Measurements from ENCODE around the gene COX18.

COX18 gene

DNA sequence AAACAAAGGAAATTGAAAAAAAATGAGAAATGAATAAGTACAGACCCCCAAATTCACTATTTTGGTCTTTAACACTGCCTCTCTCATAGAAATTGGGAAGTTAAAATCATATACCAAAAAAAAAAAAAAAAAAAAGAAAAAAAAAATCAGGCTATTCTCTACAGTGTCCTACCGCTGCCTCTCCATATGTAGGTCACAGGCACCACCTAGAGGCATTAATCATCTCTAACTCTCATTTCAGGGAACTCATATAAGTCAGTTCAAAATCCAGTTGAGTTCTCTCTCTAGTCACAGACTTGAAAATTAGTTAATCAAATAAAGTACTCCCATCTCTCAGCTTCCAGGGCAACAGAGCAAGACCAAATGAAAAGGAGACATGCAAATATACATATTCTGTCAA is 47.9 kb downstream of the COX18 start:
- H3K27me3 Mint-ChIP-seq (ENCODE audit: low read depth): no peaks in the 10 kb centered on the region
- TF ChIP-seq, protein P1, sequence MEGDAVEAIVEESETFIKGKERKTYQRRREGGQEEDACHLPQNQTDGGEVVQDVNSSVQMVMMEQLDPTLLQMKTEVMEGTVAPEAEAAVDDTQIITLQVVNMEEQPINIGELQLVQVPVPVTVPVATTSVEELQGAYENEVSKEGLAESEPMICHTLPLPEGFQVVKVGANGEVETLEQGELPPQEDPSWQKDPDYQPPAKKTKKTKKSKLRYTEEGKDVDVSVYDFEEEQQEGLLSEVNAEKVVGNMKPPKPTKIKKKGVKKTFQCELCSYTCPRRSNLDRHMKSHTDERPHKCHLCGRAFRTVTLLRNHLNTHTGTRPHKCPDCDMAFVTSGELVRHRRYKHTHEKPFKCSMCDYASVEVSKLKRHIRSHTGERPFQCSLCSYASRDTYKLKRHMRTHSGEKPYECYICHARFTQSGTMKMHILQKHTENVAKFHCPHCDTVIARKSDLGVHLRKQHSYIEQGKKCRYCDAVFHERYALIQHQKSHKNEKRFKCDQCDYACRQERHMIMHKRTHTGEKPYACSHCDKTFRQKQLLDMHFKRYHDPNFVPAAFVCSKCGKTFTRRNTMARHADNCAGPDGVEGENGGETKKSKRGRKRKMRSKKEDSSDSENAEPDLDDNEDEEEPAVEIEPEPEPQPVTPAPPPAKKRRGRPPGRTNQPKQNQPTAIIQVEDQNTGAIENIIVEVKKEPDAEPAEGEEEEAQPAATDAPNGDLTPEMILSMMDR (IDR thresholded peaks at IDR 0.05; ENCODE audit: unreplicated experiment in 3 of 3): peak; percentile 27 to 46 (median 36)
- H3K36me3 Mint-ChIP-seq (ENCODE audit: low read depth): no peaks in the 10 kb centered on the region
- H3K4me1 Mint-ChIP-seq: no peaks in the 10 kb centered on the region
- H3K9me3 Mint-ChIP-seq: no peaks in the 10 kb centered on the region
- H3K4me3 Mint-ChIP-seq: no peak overlapping the region
- H3K27ac Mint-ChIP-seq: no peak overlapping the region

DNA sequence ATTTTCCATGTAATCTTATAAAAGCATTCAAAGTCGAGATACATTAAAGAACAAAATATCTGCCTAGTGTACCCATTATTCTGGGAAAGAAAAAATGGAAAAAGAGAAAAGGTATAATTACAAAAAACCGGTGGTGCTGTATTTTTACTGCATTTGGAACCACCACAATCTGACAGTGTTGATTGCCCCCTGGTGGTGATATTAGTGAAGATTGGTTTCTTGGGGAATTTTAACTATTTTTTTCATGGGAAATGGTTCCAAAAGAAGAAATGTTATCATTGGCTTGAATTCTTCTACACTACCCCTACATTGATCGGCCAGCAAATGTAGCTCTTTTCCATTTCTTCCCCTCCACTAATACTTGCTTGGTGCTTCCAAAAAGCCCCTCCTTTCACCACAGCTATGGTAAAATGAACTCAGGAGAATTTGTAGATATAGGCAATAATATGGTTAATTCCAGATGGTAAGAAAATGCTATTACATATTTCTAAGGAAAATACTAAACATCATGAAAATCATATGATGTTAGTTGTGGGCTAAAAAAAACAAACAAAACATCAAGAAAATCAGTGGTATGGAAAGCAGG is 50.0 kb downstream of the COX18 start:
- Mint-ChIP-seq H3K36me3 (ENCODE audit: low read depth) (no peaks in the 10 kb centered on the region), H3K4me1 (no peaks in the 10 kb centered on the region), H3K9me3 (no peaks in the 10 kb centered on the region), H3K4me3 (no peak overlapping the region), H3K27ac (no peak overlapping the region), H3K27me3 (ENCODE audit: low read depth) (no peaks in the 10 kb centered on the region)
- TF ChIP-seq, protein P1 (IDR thresholded peaks at IDR 0.05; ENCODE audit: unreplicated experiment in 3 of 3): peak; percentile 75 to 81 (median 79)

DNA sequence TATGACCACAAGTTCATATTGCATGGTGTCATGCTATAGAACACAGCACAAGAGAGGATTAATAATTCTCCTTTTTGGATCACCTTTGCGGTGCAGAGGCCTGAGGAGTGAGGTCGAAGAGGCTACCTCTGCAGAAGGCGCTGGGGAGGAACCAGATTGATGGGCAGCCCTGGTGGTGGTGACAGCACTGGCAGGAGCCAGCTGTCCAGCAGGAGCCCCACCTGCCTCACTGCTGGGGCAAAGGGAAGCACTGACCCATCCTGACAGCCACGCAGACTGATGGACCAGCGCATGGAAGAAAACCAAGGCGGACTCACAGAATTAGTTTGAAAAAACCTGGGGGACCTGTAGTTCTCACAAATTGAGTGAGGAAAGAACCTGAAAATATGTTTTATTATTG is 50.9 kb downstream of the COX18 start:
- Mint-ChIP-seq H3K9me3 (no peaks in the 10 kb centered on the region), H3K27ac (no peak overlapping the region), H3K4me1 (no peaks in the 10 kb centered on the region), H3K4me3 (no peak overlapping the region), H3K36me3 (ENCODE audit: low read depth) (no peaks in the 10 kb centered on the region), H3K27me3 (ENCODE audit: low read depth) (no peaks in the 10 kb centered on the region)
- TF ChIP-seq, protein P1 (IDR thresholded peaks at IDR 0.05; ENCODE audit: unreplicated experiment in 3 of 3): no peak

DNA sequence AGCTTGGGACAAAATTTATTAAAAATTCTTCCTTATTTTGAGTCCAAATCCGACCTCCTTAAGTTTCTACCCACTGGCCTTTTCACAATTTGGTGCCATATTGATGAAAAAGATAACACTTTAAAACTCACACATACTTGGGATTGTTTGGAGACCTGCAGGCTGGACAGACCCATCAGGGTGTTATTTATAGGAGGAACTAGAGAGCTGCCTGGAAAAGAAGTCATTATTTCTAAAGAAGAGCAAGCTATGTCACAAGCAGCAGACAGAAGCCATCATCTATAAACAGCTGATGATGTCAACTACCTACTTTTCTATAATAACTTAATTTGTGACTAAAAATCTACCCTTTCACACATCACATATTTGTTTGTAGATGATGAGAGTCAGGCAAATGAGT is 56.2 kb downstream of the COX18 start:
- Mint-ChIP-seq H3K9me3 (no peaks in the 10 kb centered on the region), H3K4me1 (no peaks in the 10 kb centered on the region), H3K36me3 (ENCODE audit: low read depth) (no peaks in the 10 kb centered on the region), H3K27me3 (ENCODE audit: low read depth) (peaks cover 3% of the 10 kb centered on the region), H3K27ac (no peak overlapping the region), H3K4me3 (no peak overlapping the region)
- TF ChIP-seq, protein P1 (IDR thresholded peaks at IDR 0.05; ENCODE audit: unreplicated experiment in 3 of 3): no peak

DNA sequence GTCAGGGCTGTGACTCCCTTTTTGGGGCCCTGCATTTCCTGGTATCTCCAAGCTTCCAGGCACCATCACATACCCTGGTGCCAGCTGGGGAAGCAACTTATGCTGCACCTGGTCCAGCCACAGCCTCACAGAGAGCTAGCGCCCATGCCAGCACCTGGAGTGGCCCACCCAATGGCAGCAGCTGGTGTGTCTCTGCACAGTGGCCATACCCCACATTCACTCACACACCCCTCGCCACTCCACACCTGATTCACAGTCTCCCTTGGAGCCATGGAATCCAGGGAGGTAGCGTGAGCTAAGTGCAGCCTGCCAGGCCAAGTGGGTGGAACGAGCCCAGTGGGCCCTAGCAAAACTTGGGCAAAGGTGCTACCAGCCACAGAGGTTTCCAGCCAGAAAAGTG is 56.8 kb downstream of the COX18 start:
- no peak overlapping the region for H3K4me3 Mint-ChIP-seq
- H3K4me1 Mint-ChIP-seq: no peaks in the 10 kb centered on the region
- H3K36me3 Mint-ChIP-seq (ENCODE audit: low read depth): no peaks in the 10 kb centered on the region
- H3K9me3 Mint-ChIP-seq: no peaks in the 10 kb centered on the region
- TF ChIP-seq, protein P1 (IDR thresholded peaks at IDR 0.05; ENCODE audit: unreplicated experiment in 3 of 3): no peak
- H3K27ac Mint-ChIP-seq: no peak overlapping the region
- H3K27me3 Mint-ChIP-seq (ENCODE audit: low read depth): peaks cover 3% of the 10 kb centered on the region

DNA sequence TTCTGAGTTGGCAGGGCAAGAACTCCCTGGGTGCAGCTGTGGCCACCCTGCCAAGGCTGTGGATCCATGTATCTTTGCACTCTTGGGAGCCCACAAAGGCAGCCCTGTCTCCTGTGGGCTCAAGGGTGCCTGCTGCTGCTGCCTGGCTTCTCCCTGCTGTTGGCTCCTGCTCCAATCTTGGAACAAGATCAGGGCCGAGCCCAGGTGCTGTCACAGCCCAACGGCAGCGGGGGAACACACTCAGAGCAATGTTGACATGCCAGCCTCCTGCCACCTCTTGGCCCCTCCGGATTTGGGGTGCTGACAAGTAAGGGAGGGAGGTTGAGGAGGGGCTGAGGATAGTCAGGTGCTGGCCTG is 57.9 kb downstream of the COX18 start:
- TF ChIP-seq, protein P1 (IDR thresholded peaks at IDR 0.05; ENCODE audit: unreplicated experiment in 3 of 3): no peak
- Mint-ChIP-seq H3K4me3 (no peak overlapping the region), H3K4me1 (no peaks in the 10 kb centered on the region), H3K9me3 (no peaks in the 10 kb centered on the region), H3K36me3 (ENCODE audit: low read depth) (no peaks in the 10 kb centered on the region), H3K27me3 (ENCODE audit: low read depth) (peaks cover 3% of the 10 kb centered on the region), H3K27ac (no peak overlapping the region)
